Adrenal gland (tissue), 5 donors: ENCODE data around the gene SNRNP70.
A peak's percentile ranks its signal among the peaks of the same experiment; 100 is the strongest.

ENCODE experiments used
- CTCF ChIP-seq, 6 experiments: fragments of 450-650 bp in 4 of 6; fragments of 200-600 bp in 2 of 6; sonication (generic) in 1 of 6; IDR thresholded peaks; 1 replicate in 5 of 6; 2 replicates in 1 of 6; pipeline versions ENCODE4 v1.5.1 to v1.8.0; 2016 to 2021; ENCODE audit warnings: antibody characterized with exemption in 6 of 6, mild to moderate bottlenecking in 2 of 6, moderate library complexity in 1 of 6
- POLR2A ChIP-seq, 2 donors: fragments of 450-650 bp; IDR thresholded peaks; one replicate each; pipeline ENCODE4 v1.6.1; 2017; ENCODE audit warnings: antibody characterized with exemption in 2 of 2, mild to moderate bottlenecking in 2 of 2, moderate library complexity in 1 of 2
- donor health status: DM: no; HTN: no; CAD: no.

DNA sequence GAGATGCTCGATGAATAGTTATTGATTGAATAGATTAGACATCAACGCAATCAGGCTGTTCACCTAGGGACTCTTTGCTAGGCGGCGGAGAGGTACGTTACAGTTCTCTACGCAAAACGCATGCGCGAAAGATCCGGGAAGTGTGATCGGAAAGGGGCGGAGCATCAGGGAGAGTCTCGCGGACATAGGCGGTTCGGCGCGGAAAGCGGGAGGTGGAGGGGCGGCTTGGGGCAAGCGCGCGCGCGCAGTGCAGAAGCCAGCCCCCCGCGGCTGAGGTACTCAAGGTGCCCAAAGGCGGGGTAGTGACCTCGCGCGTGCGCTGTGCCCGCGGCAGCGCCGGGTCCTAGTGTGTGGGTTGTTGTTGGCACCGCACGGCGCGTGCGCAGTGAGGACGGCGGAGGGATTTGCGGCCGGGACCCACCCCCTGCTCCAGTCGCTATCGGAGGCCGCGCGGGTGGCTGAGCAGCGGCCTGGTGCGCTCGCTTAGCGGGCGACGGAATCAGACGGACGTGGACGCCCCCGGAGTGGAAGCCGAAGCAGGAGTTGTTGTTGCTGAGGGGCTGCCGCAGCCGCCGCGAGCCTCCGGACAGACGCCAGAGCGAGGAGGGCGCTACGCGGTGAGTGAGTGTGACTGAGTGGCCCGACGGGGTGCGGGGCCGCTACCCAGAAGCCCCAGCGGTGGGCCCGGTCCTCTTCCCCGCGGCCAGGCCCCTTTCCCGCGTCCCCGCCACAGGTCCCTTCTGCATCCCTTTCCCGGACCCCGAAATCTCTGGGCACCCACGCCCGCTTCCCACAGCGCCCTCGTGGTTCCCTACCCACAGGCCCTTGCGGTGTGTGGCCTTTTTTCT is at the start of gene SNRNP70:
- TF ChIP-seq CTCF (IDR thresholded peaks at IDR 0.05), result peak in 1 of 6 experiments; percentile 15
- TF ChIP-seq POLR2A (IDR thresholded peaks at IDR 0.05), result peak; percentile 87 to 89
